OCI-LY1 (cell line): ENCODE results near the gene GLTP.

Experiments used
- H2AFZ ChIP-seq: fragments of 200-600 bp; sonication (generic), shearing (Covaris generic); 2 replicates; pipeline ENCODE4 v1.6.0; 2014; ENCODE audit warnings: antibody characterized with exemption, mild to moderate bottlenecking, low read length
- H3F3A ChIP-seq: fragments of 200-600 bp; sonication (generic), shearing (Covaris generic); 2 replicates; pipeline ENCODE4 v1.6.0; 2014; ENCODE audit warnings: mild to moderate bottlenecking, antibody characterized with exemption, low read length, moderate library complexity; ENCODE audit not compliant: insufficient read depth
- H3K27ac ChIP-seq: fragments of 200-600 bp; sonication (generic); 2 replicates; pipeline ENCODE4 v1.5.1; 2014; ENCODE audit warnings: low read length, mixed run types, mild to moderate bottlenecking, low read depth; ENCODE audit not compliant: poor library complexity, severe bottlenecking
- H3K27me3 ChIP-seq: fragments of 200-600 bp; sonication (generic); 2 replicates; pipeline ENCODE4 v1.6.0; 2014; ENCODE audit warnings: antibody characterized with exemption, mild to moderate bottlenecking, low read length, moderate library complexity; ENCODE audit not compliant: insufficient read depth
- H3K36me3 ChIP-seq: fragments of 200-600 bp; sonication (generic); 2 replicates; pipeline ENCODE4 v1.6.1; 2014; ENCODE audit warnings: mild to moderate bottlenecking, antibody characterized with exemption, low read length, moderate library complexity, mixed read lengths; ENCODE audit not compliant: insufficient read depth
- H3K4me1 ChIP-seq: fragments of 200-600 bp; sonication (generic); 2 replicates; pipeline ENCODE4 v1.5.1; 2014; ENCODE audit warnings: mild to moderate bottlenecking, low read length, moderate library complexity; ENCODE audit not compliant: insufficient read depth, severe bottlenecking
- H3K4me2 ChIP-seq: fragments of 200-600 bp; sonication (generic), shearing (Covaris generic); 2 replicates; pipeline ENCODE4 v1.6.1; 2014; ENCODE audit warnings: low read length
- H3K4me3 ChIP-seq: fragments of 200-600 bp; sonication (generic); 2 replicates; pipeline ENCODE4 v1.5.1; 2014; ENCODE audit warnings: low read length, low read depth, mild to moderate bottlenecking, mixed read lengths; ENCODE audit not compliant: poor library complexity, severe bottlenecking
- H3K79me2 ChIP-seq: fragments of 200-600 bp; shearing (Covaris generic); 2 replicates; pipeline ENCODE4 v1.6.1; 2016; ENCODE audit warnings: mixed run types, low read length, mixed read lengths; ENCODE audit not compliant: insufficient read depth
- H3K9ac ChIP-seq: fragments of 200-600 bp; sonication (generic), shearing (Covaris generic); 2 replicates; pipeline ENCODE4 v1.6.1; 2014; ENCODE audit warnings: mild to moderate bottlenecking, low read length, mixed read lengths
- H3K9me2 ChIP-seq: fragments of 200-600 bp; sonication (generic), shearing (Covaris generic); 2 replicates; pipeline ENCODE4 v1.6.1; 2014; ENCODE audit warnings: low read depth, mild to moderate bottlenecking, low read length, mixed read lengths
- H3K9me3 ChIP-seq: fragments of 200-600 bp; shearing (Covaris generic); 2 replicates; pipeline ENCODE4 v1.6.1; 2014; ENCODE audit warnings: low read length, mixed read lengths
- H4K20me1 ChIP-seq: fragments of 200-600 bp; sonication (generic), shearing (Covaris generic); 2 replicates; pipeline ENCODE4 v1.6.0; 2016; ENCODE audit warnings: mild to moderate bottlenecking, low read length; ENCODE audit not compliant: insufficient read depth
- EZH2 ChIP-seq: fragments of 200-600 bp; sonication (generic), shearing (Covaris generic); IDR thresholded peaks from 2 replicates; pipeline ENCODE4 v1.8.0; 2017; ENCODE audit warnings: borderline replicate concordance, mixed run types, mild to moderate bottlenecking, antibody characterized with exemption, low read length, moderate library complexity, mixed read lengths
- TF ChIP-seq, protein P1 (sequence below): fragments of 200-600 bp; sonication (generic), shearing (Covaris generic); IDR thresholded peaks from 2 replicates; pipeline ENCODE4 v1.5.1; 2017; ENCODE audit warnings: mild to moderate bottlenecking, antibody characterized with exemption, low read length, moderate library complexity, mixed read lengths

The GLTP gene

DNA sequence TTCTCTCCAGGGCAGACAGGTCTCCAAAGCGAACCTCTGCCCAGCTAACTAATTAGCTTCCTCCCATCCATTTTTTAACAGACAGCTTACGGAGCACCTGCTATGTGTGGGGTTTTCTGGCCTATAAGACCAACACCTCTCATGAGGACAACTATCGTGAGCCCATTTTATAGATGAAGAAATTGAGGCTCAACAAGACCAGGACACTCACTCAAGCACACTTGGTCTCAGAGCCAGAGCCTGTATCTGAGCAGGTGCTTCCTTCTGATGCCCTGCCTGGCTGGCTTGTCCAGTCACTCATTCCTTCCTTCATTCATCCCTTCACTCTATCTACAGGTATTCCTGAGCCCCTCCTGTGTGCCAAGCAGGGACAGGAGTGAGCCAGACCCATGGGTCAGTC, 53.3 kb downstream of the GLTP start:
- no peak overlapping the region for H3K9ac ChIP-seq
- no peaks in the 10 kb centered on the region for H3K79me2 ChIP-seq
- H3K9me2 ChIP-seq, result no peaks in the 10 kb centered on the region
- no peak overlapping the region for H3K4me2 ChIP-seq
- no peaks in the 10 kb centered on the region for H3K4me1 ChIP-seq
- no peak overlapping the region for H3K27ac ChIP-seq
- H3K4me3 ChIP-seq, result no peak overlapping the region
- no peak for TF ChIP-seq EZH2
- TF ChIP-seq, protein P1, sequence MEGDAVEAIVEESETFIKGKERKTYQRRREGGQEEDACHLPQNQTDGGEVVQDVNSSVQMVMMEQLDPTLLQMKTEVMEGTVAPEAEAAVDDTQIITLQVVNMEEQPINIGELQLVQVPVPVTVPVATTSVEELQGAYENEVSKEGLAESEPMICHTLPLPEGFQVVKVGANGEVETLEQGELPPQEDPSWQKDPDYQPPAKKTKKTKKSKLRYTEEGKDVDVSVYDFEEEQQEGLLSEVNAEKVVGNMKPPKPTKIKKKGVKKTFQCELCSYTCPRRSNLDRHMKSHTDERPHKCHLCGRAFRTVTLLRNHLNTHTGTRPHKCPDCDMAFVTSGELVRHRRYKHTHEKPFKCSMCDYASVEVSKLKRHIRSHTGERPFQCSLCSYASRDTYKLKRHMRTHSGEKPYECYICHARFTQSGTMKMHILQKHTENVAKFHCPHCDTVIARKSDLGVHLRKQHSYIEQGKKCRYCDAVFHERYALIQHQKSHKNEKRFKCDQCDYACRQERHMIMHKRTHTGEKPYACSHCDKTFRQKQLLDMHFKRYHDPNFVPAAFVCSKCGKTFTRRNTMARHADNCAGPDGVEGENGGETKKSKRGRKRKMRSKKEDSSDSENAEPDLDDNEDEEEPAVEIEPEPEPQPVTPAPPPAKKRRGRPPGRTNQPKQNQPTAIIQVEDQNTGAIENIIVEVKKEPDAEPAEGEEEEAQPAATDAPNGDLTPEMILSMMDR, result no peak
- no peaks in the 10 kb centered on the region for H3K27me3 ChIP-seq
- no peaks in the 10 kb centered on the region for H4K20me1 ChIP-seq
- no peaks in the 10 kb centered on the region for H3F3A ChIP-seq
- no peaks in the 10 kb centered on the region for H3K36me3 ChIP-seq
- no peak overlapping the region for H2AFZ ChIP-seq
- H3K9me3 ChIP-seq, result no peaks in the 10 kb centered on the region

GRCh38 chr12:109824731-109825130, 55.6 kb downstream of the GLTP start:
- H3K9me3 ChIP-seq, result no peaks in the 10 kb centered on the region
- no peaks in the 10 kb centered on the region for H3K4me1 ChIP-seq
- no peaks in the 10 kb centered on the region for H3K36me3 ChIP-seq
- no peak for TF ChIP-seq EZH2
- H3K4me2 ChIP-seq, result no peak overlapping the region
- no peak overlapping the region for H3K4me3 ChIP-seq
- H3K27me3 ChIP-seq, result no peaks in the 10 kb centered on the region
- H3K79me2 ChIP-seq, result no peaks in the 10 kb centered on the region
- H3F3A ChIP-seq, result no peaks in the 10 kb centered on the region
- no peak overlapping the region for H2AFZ ChIP-seq
- H4K20me1 ChIP-seq, result no peaks in the 10 kb centered on the region
- no peak overlapping the region for H3K9ac ChIP-seq
- no peak overlapping the region for H3K27ac ChIP-seq
- no peaks in the 10 kb centered on the region for H3K9me2 ChIP-seq

- H3K4me1 ChIP-seq, result no peaks in the 10 kb centered on the region
- no peaks in the 10 kb centered on the region for H4K20me1 ChIP-seq
- TF ChIP-seq, protein P1, result no peak
- no peak overlapping the region for H3K27ac ChIP-seq
- H3K9me2 ChIP-seq, result no peaks in the 10 kb centered on the region
- H3K4me3 ChIP-seq, result no peak overlapping the region
- no peaks in the 10 kb centered on the region for H3K36me3 ChIP-seq
- H2AFZ ChIP-seq, result no peak overlapping the region
- H3F3A ChIP-seq, result no peaks in the 10 kb centered on the region
- H3K9me3 ChIP-seq, result no peaks in the 10 kb centered on the region
- H3K9ac ChIP-seq, result no peak overlapping the region
- no peak overlapping the region for H3K4me2 ChIP-seq
- H3K79me2 ChIP-seq, result no peaks in the 10 kb centered on the region
- H3K27me3 ChIP-seq, result no peaks in the 10 kb centered on the region
These were observed 57.4 kb downstream of the GLTP start for GRCh38 chr12:109822951-109823411.

GRCh38 chr12:109822416-109822815, 57.9 kb downstream of the GLTP start:
- Histone ChIP-seq H3K36me3 (no peaks in the 10 kb centered on the region), H3F3A (no peaks in the 10 kb centered on the region), H4K20me1 (no peaks in the 10 kb centered on the region), H2AFZ (no peak overlapping the region), H3K27me3 (no peaks in the 10 kb centered on the region), H3K9me2 (no peaks in the 10 kb centered on the region), H3K4me1 (no peaks in the 10 kb centered on the region), H3K4me3 (no peak overlapping the region), H3K79me2 (no peaks in the 10 kb centered on the region), H3K9me3 (no peaks in the 10 kb centered on the region), H3K27ac (no peak overlapping the region), H3K4me2 (no peak overlapping the region), H3K9ac (no peak overlapping the region)
- TF ChIP-seq, protein P1, result no peak
- no peak for TF ChIP-seq EZH2
